DOHH2 (cell line): ENCODE results near the gene SAA1.

Experiments used
- H3F3A ChIP-seq: fragments of 200-600 bp; sonication (generic), shearing (Covaris generic); 2 replicates; pipeline ENCODE4 v1.6.0; 2016; ENCODE audit warnings: antibody characterized with exemption, mild to moderate bottlenecking; ENCODE audit not compliant: control insufficient read depth, insufficient read depth
- H3K27ac ChIP-seq: fragments of 200-600 bp; sonication (generic); 2 replicates; pipeline ENCODE4 v1.5.1; 2014; ENCODE audit warnings: low read depth, mild to moderate bottlenecking, low read length, moderate library complexity
- H3K27me3 ChIP-seq: fragments of 200-600 bp; sonication (generic); 2 replicates; pipeline ENCODE4 v1.6.1; 2014; ENCODE audit warnings: mild to moderate bottlenecking, low read length, mixed read lengths; ENCODE audit not compliant: control insufficient read depth
- H3K36me3 ChIP-seq: fragments of 200-600 bp; sonication (generic); 2 replicates; pipeline ENCODE4 v1.6.1; 2014; ENCODE audit warnings: mild to moderate bottlenecking, low read length, moderate library complexity, mixed read lengths; ENCODE audit not compliant: control insufficient read depth
- H3K4me1 ChIP-seq: fragments of 200-600 bp; sonication (generic); 2 replicates; pipeline ENCODE4 v1.6.1; 2014; ENCODE audit warnings: mild to moderate bottlenecking, low read length, mixed read lengths; ENCODE audit not compliant: control insufficient read depth
- H3K4me2 ChIP-seq: fragments of 200-600 bp; sonication (generic); 2 replicates; pipeline ENCODE4 v1.6.0; 2014; ENCODE audit warnings: mild to moderate bottlenecking, low read length, moderate library complexity
- H3K4me3 ChIP-seq: fragments of 200-600 bp; sonication (generic); 2 replicates; pipeline ENCODE4 v1.5.1; 2014; ENCODE audit warnings: mild to moderate bottlenecking, low read length, mixed read lengths
- H3K79me2 ChIP-seq: fragments of 200-600 bp; sonication (generic); 2 replicates; pipeline ENCODE4 v1.6.1; 2014; ENCODE audit warnings: mild to moderate bottlenecking, low read length, mixed read lengths; ENCODE audit not compliant: control insufficient read depth
- H3K9me2 ChIP-seq: fragments of 200-600 bp; sonication (generic); replicated peaks from 2 replicates; pipeline ENCODE4 v1.6.1; 2014; ENCODE audit warnings: mild to moderate bottlenecking, low read length, mixed read lengths; ENCODE audit not compliant: control insufficient read depth
- H3K9me3 ChIP-seq: fragments of 200-600 bp; sonication (generic); 2 replicates; pipeline ENCODE4 v1.6.1; 2014; ENCODE audit warnings: antibody characterized with exemption, low read length, mixed read lengths; ENCODE audit not compliant: control insufficient read depth, insufficient read depth
- H4K20me1 ChIP-seq: fragments of 200-600 bp; sonication (generic); 2 replicates; pipeline ENCODE4 v1.6.0; 2014; ENCODE audit warnings: low read depth, mild to moderate bottlenecking, antibody characterized with exemption, low read length, moderate library complexity; ENCODE audit not compliant: control insufficient read depth, insufficient read depth
- EZH2phosphoT487 ChIP-seq: fragments of 200-600 bp; sonication (generic); IDR thresholded peaks from 2 replicates; pipeline ENCODE4 v1.6.1; 2017; ENCODE audit warnings: borderline replicate concordance, mild to moderate bottlenecking, antibody characterized with exemption, low read length, moderate library complexity, mixed read lengths
- TF ChIP-seq, protein P1 (sequence below): fragments of 200-600 bp; sonication (generic); IDR thresholded peaks from one replicate; pipeline ENCODE4 v1.5.1; 2014; ENCODE audit warnings: antibody characterized with exemption, mild to moderate bottlenecking, low read depth, low read length; ENCODE audit not compliant: poor library complexity, severe bottlenecking

The SAA1 gene

DNA sequence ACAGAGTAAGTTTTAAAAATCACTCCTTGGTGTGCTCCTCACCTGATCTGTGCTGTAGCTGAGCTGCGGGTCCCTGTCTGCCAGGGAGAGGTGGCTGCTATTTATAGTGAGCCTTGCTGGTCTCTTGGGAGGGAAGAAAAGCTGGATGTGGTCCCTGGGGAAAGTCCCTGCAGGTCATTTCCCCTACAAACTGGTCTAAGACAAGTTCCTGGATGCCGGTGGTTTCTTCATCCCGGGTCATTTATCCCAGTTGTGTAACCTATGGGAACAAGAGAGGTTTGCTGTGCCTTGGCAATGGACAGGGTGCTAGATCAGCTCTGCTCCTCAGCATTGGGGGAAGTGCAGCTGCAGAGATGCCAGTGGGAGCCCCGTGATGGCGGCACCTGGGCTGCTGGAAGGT lies 17.5 kb upstream of the SAA1 start, which contains the start of gene SAA2:
Gene SAA2, minus strand, starts transcription at position 108 of the 400 bp plus-strand sequence. CDS start 657 bp downstream, outside the sequence.
- 0 out of 2 replicates have a peak, but pooled peaks cover 2% of the 10 kb centered on the region for H3K27me3 ChIP-seq
- H3K79me2 ChIP-seq = no peaks in the 10 kb centered on the region
- no peaks in the 10 kb centered on the region for H3K9me2 ChIP-seq
- TF ChIP-seq, protein P1, sequence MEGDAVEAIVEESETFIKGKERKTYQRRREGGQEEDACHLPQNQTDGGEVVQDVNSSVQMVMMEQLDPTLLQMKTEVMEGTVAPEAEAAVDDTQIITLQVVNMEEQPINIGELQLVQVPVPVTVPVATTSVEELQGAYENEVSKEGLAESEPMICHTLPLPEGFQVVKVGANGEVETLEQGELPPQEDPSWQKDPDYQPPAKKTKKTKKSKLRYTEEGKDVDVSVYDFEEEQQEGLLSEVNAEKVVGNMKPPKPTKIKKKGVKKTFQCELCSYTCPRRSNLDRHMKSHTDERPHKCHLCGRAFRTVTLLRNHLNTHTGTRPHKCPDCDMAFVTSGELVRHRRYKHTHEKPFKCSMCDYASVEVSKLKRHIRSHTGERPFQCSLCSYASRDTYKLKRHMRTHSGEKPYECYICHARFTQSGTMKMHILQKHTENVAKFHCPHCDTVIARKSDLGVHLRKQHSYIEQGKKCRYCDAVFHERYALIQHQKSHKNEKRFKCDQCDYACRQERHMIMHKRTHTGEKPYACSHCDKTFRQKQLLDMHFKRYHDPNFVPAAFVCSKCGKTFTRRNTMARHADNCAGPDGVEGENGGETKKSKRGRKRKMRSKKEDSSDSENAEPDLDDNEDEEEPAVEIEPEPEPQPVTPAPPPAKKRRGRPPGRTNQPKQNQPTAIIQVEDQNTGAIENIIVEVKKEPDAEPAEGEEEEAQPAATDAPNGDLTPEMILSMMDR = no peak
- TF ChIP-seq EZH2phosphoT487 = no peak
- H3K4me2 ChIP-seq = no peak within 1 kb of the TSS
- no peak within 1 kb of the TSS for H3K27ac ChIP-seq
- H3K36me3 ChIP-seq = no peaks in the 10 kb centered on the region
- no peaks in the 10 kb centered on the region for H4K20me1 ChIP-seq
- 0 out of 2 replicates have a peak, but pooled peaks cover 2% of the 10 kb centered on the region for H3K4me1 ChIP-seq
- no peaks in the 10 kb centered on the region for H3K9me3 ChIP-seq
- no peaks in the 10 kb centered on the region for H3F3A ChIP-seq
- H3K4me3 ChIP-seq = no peak within 1 kb of the TSS

- Histone ChIP-seq H3K27ac (no peak overlapping the region), H3K79me2 (no peaks in the 10 kb centered on the region), H3K4me3 (no peak overlapping the region), H3K27me3 (peaks cover 8% of the 10 kb centered on the region), H3K36me3 (no peaks in the 10 kb centered on the region), H3K4me1 (no peaks in the 10 kb centered on the region), H3F3A (no peaks in the 10 kb centered on the region), H4K20me1 (no peaks in the 10 kb centered on the region), H3K9me2 (no peaks in the 10 kb centered on the region), H3K9me3 (no peaks in the 10 kb centered on the region), H3K4me2 (no peak overlapping the region)
- TF ChIP-seq EZH2phosphoT487 = no peak
- TF ChIP-seq, protein P1 = no peak
Measured at GRCh38 chr11:18253233-18253632, 12.8 kb upstream of the SAA1 start.

GRCh38 chr11:18253778-18254338 lies 12.2 kb upstream of the SAA1 start:
- TF ChIP-seq EZH2phosphoT487 = no peak
- TF ChIP-seq, protein P1 = no peak
- Histone ChIP-seq H3K9me2 (no peaks in the 10 kb centered on the region), H4K20me1 (no peaks in the 10 kb centered on the region), H3K36me3 (no peaks in the 10 kb centered on the region), H3K79me2 (no peaks in the 10 kb centered on the region), H3K27me3 (peaks cover 8% of the 10 kb centered on the region), H3K4me2 (no peak overlapping the region), H3K4me1 (no peaks in the 10 kb centered on the region), H3F3A (no peaks in the 10 kb centered on the region), H3K27ac (no peak overlapping the region), H3K9me3 (no peaks in the 10 kb centered on the region), H3K4me3 (no peak overlapping the region)
